Breast epithelium (tissue), 4 donors: ENCODE results near the gene AFF3. TPM values are rescaled to one million over a fixed set of nuclear protein-coding genes. Genes with fewer than 3 reads are reported as not detected.

Experiments
- DNase-seq, 2 donors: peaks; one replicate each; pipeline ENCODE4 v3.0.0-alpha.2; 2019; ENCODE audit warnings: low spot score in 2 of 2
- H3K27ac ChIP-seq, 2 donors: fragments of 200-600 bp; sonication (generic) in 1 of 2; one replicate each; pipeline ENCODE4 v1.5.1; 2016 to 2019; ENCODE audit warnings: mild to moderate bottlenecking in 1 of 2
- H3K27me3 ChIP-seq, 2 donors: fragments of 200-600 bp; sonication (generic) in 1 of 2; one replicate each; pipeline versions ENCODE4 v1.5.1 to v1.6.0; 2017 to 2019; ENCODE audit warnings: control low read depth in 1 of 2, mild to moderate bottlenecking in 1 of 2
- H3K36me3 ChIP-seq: fragments of 200-600 bp; one replicate; pipeline ENCODE4 v1.5.1; 2019
- H3K4me1 ChIP-seq, 2 donors: fragments of 200-600 bp; sonication (generic); one replicate each; pipeline ENCODE4 v1.5.1; 2016 to 2019; ENCODE audit warnings: control low read depth in 1 of 2
- H3K4me3 ChIP-seq, 3 donors: fragments of 200-600 bp; sonication (generic); 1 replicate in 2 of 3; 2 replicates in 1 of 3; pipeline ENCODE4 v1.5.1; 2016 to 2019; ENCODE audit warnings: mild to moderate bottlenecking in 3 of 3, moderate library complexity in 2 of 3
- H3K9me3 ChIP-seq, 2 donors: fragments of 200-600 bp; sonication (generic) in 1 of 2; one replicate each; pipeline ENCODE4 v1.5.1; 2016 to 2019; ENCODE audit warnings: control low read depth in 1 of 2
- CTCF ChIP-seq, 3 donors: fragments of 450-650 bp; IDR thresholded peaks; one replicate each; pipeline ENCODE4 v1.5.1; 2016 to 2017; ENCODE audit warnings: antibody characterized with exemption in 3 of 3, mild to moderate bottlenecking in 3 of 3, moderate library complexity in 3 of 3
- POLR2A ChIP-seq: fragments of 450-650 bp; IDR thresholded peaks from one replicate; pipeline ENCODE4 v1.6.1; 2016; ENCODE audit warnings: antibody characterized with exemption, mild to moderate bottlenecking, moderate library complexity
- POLR2AphosphoS5 ChIP-seq, 3 donors: sonication (generic); formaldehyde crosslinking; IDR thresholded peaks; one replicate each; pipeline ENCODE4 v1.6.1; 2017; ENCODE audit warnings: antibody characterized with exemption in 3 of 3
- intact Hi-C: fragments of 100-400 bp; cut with DNase I; formaldehyde crosslinking; loops from one replicate; pipeline ENCODE4 v1.15.1; 2023; ENCODE audit warnings: low total_unique reads
- total RNA-seq, 3 donors: library from RNA; depleted of rRNA; stranded (reverse); fragments of >200 nt; gene quantifications; one replicate each; pipeline ENCODE4 v1.1.0, GENCODE V29; 2016

The AFF3 gene
- total RNA-seq, 3 donors from 2014 or later: 8.2 to 116 (median 63.6) TPM

DNA sequence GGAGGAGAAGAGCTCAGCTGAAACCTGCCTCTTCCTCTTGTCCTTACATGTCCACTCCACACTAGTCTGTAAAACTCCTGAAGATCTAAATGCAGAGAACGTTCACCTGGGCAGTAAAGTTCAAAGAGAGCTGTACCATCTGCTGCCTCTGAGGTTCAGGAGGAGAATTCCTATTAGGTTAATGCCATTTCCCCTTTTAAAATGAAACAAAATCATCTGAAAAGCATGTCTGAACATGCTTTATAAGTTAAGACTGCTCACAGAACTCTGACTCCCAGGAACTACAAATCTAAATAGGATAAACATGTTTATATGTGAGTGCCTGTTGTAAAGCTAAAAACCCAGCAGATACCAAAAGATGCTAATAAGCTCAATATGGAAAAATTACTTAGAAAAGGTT lies 164.4 kb downstream of the AFF3 start:
- intact Hi-C loops: no loop called here
- Histone ChIP-seq H3K27me3 (no peaks in the 10 kb centered on the region), H3K36me3 (no peaks in the 10 kb centered on the region), H3K4me3 (no peak overlapping the region), H3K9me3 (no peaks in the 10 kb centered on the region), H3K4me1 (no peaks in the 10 kb centered on the region), H3K27ac (no peak overlapping the region)
- TF ChIP-seq CTCF (IDR thresholded peaks at IDR 0.05) (no peak), POLR2AphosphoS5 (IDR thresholded peaks at IDR 0.05) (no peak), POLR2A (no peak)
- DNase-seq: no peak

- intact Hi-C loops: no loop called here
- peaks cover 0 to 8% of the 10 kb centered on the region in 2 donors for H3K4me1 ChIP-seq
Observed at GRCh38 chr2:99975386-99975785, 167.0 kb downstream of the AFF3 start.

GRCh38 chr2:99974682-99975375 lies 167.6 kb downstream of the AFF3 start:
- DNase-seq: no peak
- H3K9me3 ChIP-seq: no peaks in the 10 kb centered on the region
- H3K27me3 ChIP-seq: no peaks in the 10 kb centered on the region
- intact Hi-C loops: no loop called here
- H3K36me3 ChIP-seq: no peaks in the 10 kb centered on the region
- TF ChIP-seq POLR2AphosphoS5 (IDR thresholded peaks at IDR 0.05) (no peak), POLR2A (no peak), CTCF (IDR thresholded peaks at IDR 0.05) (no peak)
- no peak overlapping the region for H3K27ac ChIP-seq
- H3K4me3 ChIP-seq: no peak overlapping the region
- H3K4me1 ChIP-seq: peaks cover 0 to 12% of the 10 kb centered on the region in 2 donors

More at GRCh38 chr2:99975386-99975785, 167.0 kb downstream of the AFF3 start:
- Histone ChIP-seq H3K27me3 (no peaks in the 10 kb centered on the region), H3K9me3 (no peaks in the 10 kb centered on the region), H3K4me3 (no peak overlapping the region), H3K36me3 (no peaks in the 10 kb centered on the region), H3K27ac (no peak overlapping the region)
- TF ChIP-seq POLR2A (no peak), CTCF (IDR thresholded peaks at IDR 0.05) (no peak), POLR2AphosphoS5 (IDR thresholded peaks at IDR 0.05) (no peak)
- DNase-seq: no peak

GRCh38 chr2:99974275-99974674 lies 168.1 kb downstream of the AFF3 start:
- DNase-seq: no peak
- Histone ChIP-seq H3K36me3 (no peaks in the 10 kb centered on the region), H3K4me1 (peaks cover 0 to 12% of the 10 kb centered on the region in 2 donors), H3K9me3 (no peaks in the 10 kb centered on the region), H3K27me3 (no peaks in the 10 kb centered on the region), H3K4me3 (no peak overlapping the region), H3K27ac (no peak overlapping the region)
- TF ChIP-seq CTCF (IDR thresholded peaks at IDR 0.05) (no peak), POLR2AphosphoS5 (IDR thresholded peaks at IDR 0.05) (no peak), POLR2A (no peak)
- intact Hi-C loops: no loop called here

DNA sequence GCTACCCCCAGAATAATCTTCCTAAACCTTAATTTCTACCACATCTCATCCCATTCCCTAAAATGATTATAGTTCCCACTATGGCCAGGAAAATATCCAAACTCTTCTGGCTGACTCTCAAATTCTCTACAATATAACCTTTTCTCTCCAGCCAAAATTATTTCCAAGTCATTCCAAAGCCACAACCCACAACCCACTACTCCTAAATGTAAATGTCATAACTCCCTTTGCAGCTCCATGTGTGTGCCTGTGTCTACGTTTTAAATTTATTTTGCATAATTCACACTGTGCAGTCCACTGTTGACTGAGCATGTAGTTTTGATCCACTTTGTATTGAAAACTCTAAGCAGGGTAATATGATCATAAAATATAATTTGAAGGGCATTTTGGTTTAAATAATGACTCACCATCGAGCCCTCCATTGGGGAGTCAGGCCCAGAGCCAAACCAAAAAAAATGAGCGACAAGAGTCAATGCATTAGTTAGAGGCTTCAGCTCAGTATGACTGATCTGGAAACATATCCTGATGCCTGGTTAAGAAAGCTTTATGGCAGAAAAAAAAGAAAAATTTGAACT lies 171.0 kb downstream of the AFF3 start:
- peaks cover 0 to 12% of the 10 kb centered on the region in 2 donors for H3K4me1 ChIP-seq
- DNase-seq: no peak
- intact Hi-C loops: no loop called here
- H3K9me3 ChIP-seq: no peaks in the 10 kb centered on the region
- H3K27me3 ChIP-seq: no peaks in the 10 kb centered on the region
- no peaks in the 10 kb centered on the region for H3K36me3 ChIP-seq
- TF ChIP-seq POLR2AphosphoS5 (IDR thresholded peaks at IDR 0.05) (no peak), POLR2A (no peak), CTCF (IDR thresholded peaks at IDR 0.05) (no peak)
- no peak overlapping the region for H3K27ac ChIP-seq
- no peak overlapping the region for H3K4me3 ChIP-seq
